ENCODE data around the gene KLF3.

DNA sequence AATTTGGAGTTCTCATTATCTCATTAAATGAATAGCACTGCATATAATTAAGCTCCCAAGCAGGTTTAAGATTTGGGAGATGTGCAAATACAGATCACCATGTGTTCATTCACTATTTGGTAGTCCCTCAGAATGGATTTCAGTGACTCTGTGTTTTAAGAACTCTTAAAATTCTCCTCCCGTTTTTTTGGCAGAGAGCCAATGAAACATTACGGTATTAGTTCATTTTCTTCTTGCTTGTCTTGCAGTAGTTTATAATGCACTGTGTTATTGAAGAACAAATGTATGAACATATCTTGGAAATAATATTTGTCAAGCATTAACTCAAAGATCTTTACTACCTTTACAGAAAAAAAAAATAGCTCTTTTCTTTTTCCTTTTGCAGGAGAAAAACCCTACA lies 32.7 kb downstream of the KLF3 start:
- TF ChIP-seq ELF4 (IDR thresholded peaks at IDR 0.05), result no peak
- no peak for TF ChIP-seq ARNT (IDR thresholded peaks at IDR 0.05)
- TF ChIP-seq, protein P1, sequence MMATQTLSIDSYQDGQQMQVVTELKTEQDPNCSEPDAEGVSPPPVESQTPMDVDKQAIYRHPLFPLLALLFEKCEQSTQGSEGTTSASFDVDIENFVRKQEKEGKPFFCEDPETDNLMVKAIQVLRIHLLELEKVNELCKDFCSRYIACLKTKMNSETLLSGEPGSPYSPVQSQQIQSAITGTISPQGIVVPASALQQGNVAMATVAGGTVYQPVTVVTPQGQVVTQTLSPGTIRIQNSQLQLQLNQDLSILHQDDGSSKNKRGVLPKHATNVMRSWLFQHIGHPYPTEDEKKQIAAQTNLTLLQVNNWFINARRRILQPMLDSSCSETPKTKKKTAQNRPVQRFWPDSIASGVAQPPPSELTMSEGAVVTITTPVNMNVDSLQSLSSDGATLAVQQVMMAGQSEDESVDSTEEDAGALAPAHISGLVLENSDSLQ (IDR thresholded peaks at IDR 0.05), result no peak
- TF ChIP-seq SP1 (IDR thresholded peaks at IDR 0.05), result no peak
- TF ChIP-seq SUZ12 (IDR thresholded peaks at IDR 0.05), result no peak
- no peak for TF ChIP-seq HDGF (IDR thresholded peaks at IDR 0.05; ENCODE audit: borderline replicate concordance)
- no peak for TF ChIP-seq FOXM1 (IDR thresholded peaks at IDR 0.05; ENCODE audit: borderline replicate concordance)
- TF ChIP-seq BHLHE40 (IDR thresholded peaks at IDR 0.05; ENCODE audit: borderline replicate concordance), result no peak

Measured in HEK293T (cell line).